Effector memory CD8-positive, alpha-beta T cell (primary cell): Measurements from ENCODE around the gene SEMA3G.

Source experiments
- ATAC-seq: fragments of 150-1000 bp; cut with Tn5 transposase; replicated peaks from 2 replicates; pipeline ENCODE4 v1.10.0; 2021; ENCODE audit warnings: mild to moderate bottlenecking, moderate library complexity
- DNase-seq, 3 experiments: peaks; one replicate each; pipeline ENCODE4 v3.0.0; 2021
- H3K27ac Mint-ChIP-seq, 2 donors: one replicate each; pipeline ENCODE4 v1.8.0; 2022; ENCODE audit warnings: mild to moderate bottlenecking in 2 of 2, mixed read lengths in 2 of 2, moderate library complexity in 2 of 2
- H3K27me3 Mint-ChIP-seq, 2 donors: one replicate each; pipeline ENCODE4 v1.8.0; 2022; ENCODE audit warnings: mixed read lengths in 2 of 2
- H3K36me3 Mint-ChIP-seq: one replicate; pipeline ENCODE4 v1.8.0; 2022; ENCODE audit warnings: mild to moderate bottlenecking, moderate library complexity, mixed read lengths; ENCODE audit not compliant: insufficient read depth
- H3K4me1 Mint-ChIP-seq, 2 donors: one replicate each; pipeline ENCODE4 v1.8.0; 2022; ENCODE audit warnings: low read depth in 2 of 2, mixed read lengths in 2 of 2
- H3K4me3 Mint-ChIP-seq, 2 donors: one replicate each; pipeline ENCODE4 v1.8.0; 2022; ENCODE audit warnings: mild to moderate bottlenecking in 2 of 2, mixed read lengths in 2 of 2, moderate library complexity in 2 of 2
- H3K9me3 Mint-ChIP-seq, 2 donors: one replicate each; pipeline ENCODE4 v1.8.0; 2022; ENCODE audit warnings: mixed read lengths in 2 of 2

SEMA3G gene

GRCh38 chr3:52402101-52402521 lies 42.8 kb downstream of the SEMA3G start:
- H3K36me3 Mint-ChIP-seq = peaks cover 78% of the 10 kb centered on the region
- H3K9me3 Mint-ChIP-seq = no peaks in the 10 kb centered on the region
- H3K4me3 Mint-ChIP-seq = no peak overlapping the region
- H3K27me3 Mint-ChIP-seq = no peaks in the 10 kb centered on the region
- no peak for DNase-seq
- peak overlapping the region in 1 of 2 donors; percentile 49 for H3K27ac Mint-ChIP-seq
- ATAC-seq = no peak
- peaks cover 2 to 4% of the 10 kb centered on the region in 2 donors for H3K4me1 Mint-ChIP-seq

- H3K9me3 Mint-ChIP-seq = no peaks in the 10 kb centered on the region
- no peak for ATAC-seq
- H3K4me3 Mint-ChIP-seq = no peak overlapping the region
- H3K27me3 Mint-ChIP-seq = no peaks in the 10 kb centered on the region
- H3K36me3 Mint-ChIP-seq = peaks cover 73% of the 10 kb centered on the region
- no peak for DNase-seq
- peaks cover under 1 to 2% of the 10 kb centered on the region in 2 donors for H3K4me1 Mint-ChIP-seq
- peak overlapping the region in 1 of 2 donors; percentile 49 for H3K27ac Mint-ChIP-seq
Observed at GRCh38 chr3:52401551-52401950, 43.4 kb downstream of the SEMA3G start.

- H3K4me1 Mint-ChIP-seq = peaks cover 0 to 2% of the 10 kb centered on the region in 2 donors
- H3K9me3 Mint-ChIP-seq = no peaks in the 10 kb centered on the region
- H3K36me3 Mint-ChIP-seq = peaks cover 70% of the 10 kb centered on the region
- no peak overlapping the region for H3K4me3 Mint-ChIP-seq
- ATAC-seq (no peak), DNase-seq (no peak)
- no peaks in the 10 kb centered on the region for H3K27me3 Mint-ChIP-seq
- H3K27ac Mint-ChIP-seq = peak overlapping the region in 1 of 2 donors; percentile 69
Observed at GRCh38 chr3:52401021-52401420, 43.9 kb downstream of the SEMA3G start.

GRCh38 chr3:52400275-52400793 lies 44.6 kb downstream of the SEMA3G start:
- H3K4me3 Mint-ChIP-seq = no peak overlapping the region
- ATAC-seq = no peak
- peaks cover 65% of the 10 kb centered on the region for H3K36me3 Mint-ChIP-seq
- no peaks in the 10 kb centered on the region for H3K9me3 Mint-ChIP-seq
- peak overlapping the region; percentile 69 to 79 for H3K27ac Mint-ChIP-seq
- H3K27me3 Mint-ChIP-seq = no peaks in the 10 kb centered on the region
- no peak for DNase-seq
- peaks cover 0 to 2% of the 10 kb centered on the region in 2 donors for H3K4me1 Mint-ChIP-seq

DNA sequence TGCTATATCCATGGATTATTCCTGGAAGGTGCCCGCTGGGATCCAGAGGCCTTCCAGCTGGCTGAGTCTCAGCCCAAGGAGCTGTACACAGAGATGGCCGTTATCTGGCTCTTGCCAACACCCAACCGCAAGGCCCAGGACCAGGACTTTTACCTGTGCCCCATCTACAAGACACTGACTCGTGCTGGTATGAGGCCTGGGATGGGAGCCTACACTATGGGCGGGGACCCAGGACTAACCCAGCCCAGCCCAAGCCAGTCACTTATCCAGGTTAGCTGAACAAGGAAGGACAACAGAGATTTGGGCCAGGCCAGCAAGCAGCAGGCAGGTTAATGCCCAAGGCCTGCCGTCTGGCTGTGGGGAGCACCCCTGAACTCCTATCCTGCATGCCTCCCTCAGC lies 45.3 kb downstream of the SEMA3G start:
- H3K4me1 Mint-ChIP-seq = no peaks in the 10 kb centered on the region
- ATAC-seq (peak; percentile 22), DNase-seq (no peak)
- no peaks in the 10 kb centered on the region for H3K27me3 Mint-ChIP-seq
- H3K4me3 Mint-ChIP-seq = no peak overlapping the region
- H3K36me3 Mint-ChIP-seq = peaks cover 61% of the 10 kb centered on the region
- no peaks in the 10 kb centered on the region for H3K9me3 Mint-ChIP-seq
- H3K27ac Mint-ChIP-seq = peak overlapping the region in 1 of 2 donors; percentile 53

- ATAC-seq (no peak), DNase-seq (no peak)
- Mint-ChIP-seq H3K27me3 (no peaks in the 10 kb centered on the region), H3K27ac (peak overlapping the region in 1 of 2 donors; percentile 87), H3K4me1 (no peaks in the 10 kb centered on the region), H3K4me3 (no peak overlapping the region), H3K9me3 (no peaks in the 10 kb centered on the region), H3K36me3 (peaks cover 59% of the 10 kb centered on the region)
Observed at GRCh38 chr3:52399131-52399530, 45.8 kb downstream of the SEMA3G start.

DNA sequence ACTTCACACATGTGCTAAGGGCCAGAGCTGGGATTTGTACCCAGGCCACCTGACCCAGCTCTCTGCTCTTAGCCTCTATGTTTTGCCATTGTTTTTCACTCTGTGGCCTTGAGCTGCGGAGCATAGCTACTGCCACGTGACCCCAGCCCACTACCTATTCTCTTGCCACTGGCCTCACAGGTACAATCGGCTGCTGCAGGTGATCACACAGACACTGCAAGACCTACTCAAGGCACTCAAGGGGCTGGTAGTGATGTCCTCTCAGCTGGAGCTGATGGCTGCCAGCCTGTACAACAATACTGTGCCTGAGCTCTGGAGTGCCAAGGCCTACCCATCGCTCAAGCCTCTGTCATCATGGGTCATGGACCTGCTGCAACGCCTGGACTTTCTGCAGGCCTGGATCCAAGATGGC lies 46.2 kb downstream of the SEMA3G start:
- no peaks in the 10 kb centered on the region for H3K27me3 Mint-ChIP-seq
- no peak for DNase-seq
- H3K4me1 Mint-ChIP-seq = no peaks in the 10 kb centered on the region
- H3K36me3 Mint-ChIP-seq = peaks cover 54% of the 10 kb centered on the region
- H3K9me3 Mint-ChIP-seq = no peaks in the 10 kb centered on the region
- no peak overlapping the region for H3K4me3 Mint-ChIP-seq
- ATAC-seq = no peak
- peak overlapping the region in 1 of 2 donors; percentile 87 for H3K27ac Mint-ChIP-seq

- DNase-seq = no peak
- Mint-ChIP-seq H3K9me3 (no peaks in the 10 kb centered on the region), H3K27ac (peak overlapping the region in 1 of 2 donors; percentile 87), H3K27me3 (no peaks in the 10 kb centered on the region), H3K36me3 (peaks cover 50% of the 10 kb centered on the region), H3K4me1 (no peaks in the 10 kb centered on the region), H3K4me3 (no peak overlapping the region)
- ATAC-seq = no peak
Observed at GRCh38 chr3:52397676-52398399, 47.1 kb downstream of the SEMA3G start.

DNA sequence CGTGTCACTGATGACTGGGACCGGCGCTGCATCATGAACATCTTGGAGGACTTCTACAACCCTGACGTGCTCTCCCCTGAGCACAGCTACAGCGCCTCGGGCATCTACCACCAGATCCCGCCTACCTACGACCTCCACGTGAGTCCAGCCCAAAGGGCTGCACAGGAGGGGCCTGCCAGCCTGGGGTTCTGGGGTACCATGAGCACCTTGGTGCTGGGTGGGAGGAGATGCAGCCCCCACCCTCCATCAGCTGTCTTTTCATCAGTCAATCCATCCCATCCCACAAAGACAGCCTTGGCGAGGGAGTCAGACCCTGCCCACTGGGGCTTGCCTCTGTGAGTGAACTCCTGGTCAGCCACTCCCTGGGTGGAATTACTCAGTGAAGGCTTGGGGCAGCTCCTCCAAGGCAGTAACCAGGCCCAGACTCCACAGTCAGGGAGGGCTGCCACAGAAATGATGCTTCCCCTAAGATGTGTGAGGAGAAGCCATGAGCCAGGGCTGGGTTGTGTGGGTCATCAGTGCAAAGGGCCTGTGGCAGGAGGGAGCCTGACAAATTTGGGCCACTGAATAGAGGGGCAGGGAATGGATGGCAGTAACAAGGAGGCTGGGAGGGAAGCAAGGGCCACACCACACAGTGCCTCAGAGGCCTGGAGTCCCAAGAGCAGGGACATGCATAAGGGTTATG lies 47.9 kb downstream of the SEMA3G start:
- H3K4me1 Mint-ChIP-seq = no peaks in the 10 kb centered on the region
- ATAC-seq (no peak), DNase-seq (no peak)
- no peaks in the 10 kb centered on the region for H3K27me3 Mint-ChIP-seq
- no peaks in the 10 kb centered on the region for H3K9me3 Mint-ChIP-seq
- no peak overlapping the region for H3K4me3 Mint-ChIP-seq
- no peak overlapping the region for H3K27ac Mint-ChIP-seq
- H3K36me3 Mint-ChIP-seq = peaks cover 46% of the 10 kb centered on the region

DNA sequence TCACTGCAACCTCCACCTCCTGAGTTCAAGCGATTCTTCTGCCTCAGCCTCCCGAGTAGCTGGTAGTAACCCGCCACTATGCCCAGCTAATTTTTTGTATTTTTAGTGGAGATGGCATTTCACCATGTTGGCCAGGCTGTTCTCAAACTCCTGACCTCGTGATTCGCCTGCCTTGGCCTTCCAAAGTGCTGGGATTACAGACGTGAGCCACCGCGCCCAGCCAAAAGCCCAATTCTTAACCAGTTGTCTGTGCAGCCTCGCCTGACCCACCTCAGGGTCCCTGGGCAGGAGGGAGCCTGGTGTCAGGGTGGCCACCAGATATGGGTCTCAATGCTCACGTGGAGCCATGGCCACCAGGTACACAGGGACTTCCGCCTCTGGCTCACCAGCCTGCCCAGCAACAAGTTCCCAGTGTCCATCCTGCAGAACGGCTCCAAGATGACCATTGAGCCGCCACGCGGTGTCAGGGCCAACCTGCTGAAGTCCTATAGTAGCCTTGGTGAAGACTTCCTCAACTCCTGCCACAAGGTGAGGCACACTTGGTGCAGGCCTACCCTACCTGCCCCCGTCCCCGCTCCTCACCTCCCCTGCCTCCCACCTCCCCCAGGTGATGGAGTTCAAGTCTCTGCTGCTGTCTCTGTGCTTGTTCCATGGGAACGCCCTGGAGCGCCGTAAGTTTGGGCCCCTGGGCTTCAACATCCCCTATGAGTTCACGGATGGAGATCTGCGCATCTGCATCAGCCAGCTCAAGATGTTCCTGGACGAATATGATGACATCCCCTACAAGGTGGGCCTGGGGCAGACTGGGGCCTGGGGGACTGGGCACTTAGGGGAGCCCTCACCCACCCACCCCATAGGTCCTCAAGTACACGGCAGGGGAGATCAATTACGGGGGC lies 48.6 kb downstream of the SEMA3G start:
- Mint-ChIP-seq H3K27ac (no peak overlapping the region), H3K36me3 (peaks cover 42% of the 10 kb centered on the region), H3K4me1 (peaks cover 0 to 4% of the 10 kb centered on the region in 2 donors), H3K27me3 (no peaks in the 10 kb centered on the region), H3K4me3 (no peak overlapping the region), H3K9me3 (no peaks in the 10 kb centered on the region)
- ATAC-seq (no peak), DNase-seq (no peak)

DNA sequence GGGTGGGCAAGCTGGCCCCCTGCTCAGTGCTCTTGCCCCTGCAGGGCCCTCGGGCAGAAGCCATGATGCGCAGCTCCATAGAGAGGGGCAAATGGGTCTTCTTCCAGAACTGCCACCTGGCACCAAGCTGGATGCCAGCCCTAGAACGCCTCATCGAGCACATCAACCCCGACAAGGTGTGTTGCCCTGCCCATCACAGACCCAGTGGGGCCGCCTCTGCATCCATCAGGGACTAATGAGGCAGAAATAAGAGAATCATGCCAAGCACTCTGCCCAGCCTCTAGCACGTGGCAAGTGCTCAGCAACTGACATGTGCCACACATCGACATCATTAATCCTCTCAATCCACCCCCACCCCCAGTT lies 49.4 kb downstream of the SEMA3G start:
- ATAC-seq (no peak), DNase-seq (no peak)
- H3K27me3 Mint-ChIP-seq = no peaks in the 10 kb centered on the region
- peaks cover 38% of the 10 kb centered on the region for H3K36me3 Mint-ChIP-seq
- no peaks in the 10 kb centered on the region for H3K9me3 Mint-ChIP-seq
- H3K4me1 Mint-ChIP-seq = peaks cover 0 to 4% of the 10 kb centered on the region in 2 donors
- H3K4me3 Mint-ChIP-seq = no peak overlapping the region
- peak overlapping the region in 1 of 2 donors; percentile 76 for H3K27ac Mint-ChIP-seq

GRCh38 chr3:52394751-52395502 lies 50.0 kb downstream of the SEMA3G start:
- H3K36me3 Mint-ChIP-seq = peaks cover 32% of the 10 kb centered on the region
- no peaks in the 10 kb centered on the region for H3K9me3 Mint-ChIP-seq
- DNase-seq (no peak), ATAC-seq (no peak)
- no peak overlapping the region for H3K4me3 Mint-ChIP-seq
- peaks cover 0 to 4% of the 10 kb centered on the region in 2 donors for H3K4me1 Mint-ChIP-seq
- peak overlapping the region in 1 of 2 donors; percentile 76 for H3K27ac Mint-ChIP-seq
- H3K27me3 Mint-ChIP-seq = no peaks in the 10 kb centered on the region
